ENCODE measurements around the gene IL1RAPL2. TPM values are rescaled to one million over a fixed set of nuclear protein-coding genes. Genes with fewer than 3 reads are reported as not detected.

Gene IL1RAPL2
- total and polyA plus RNA-seq, 2 donors (not counting 3 experiments of a cell fraction or from before 2014, with no cell fraction given): not detected

- H3K27ac ChIP-seq (ENCODE audit: insufficient read depth, low read depth, low read length): no peak overlapping the region
- intact Hi-C loops (cut with micrococcal nuclease) (no loop called here), dilution Hi-C loops (cut with MboI; ENCODE audit: extremely low pct_ligation_motif_present, low sequenced_read_pairs) (no loop called here)
- H3K4me1 ChIP-seq (ENCODE audit: control insufficient read depth, extremely low read depth, insufficient read depth, low read length): peaks cover 16% of the 10 kb centered on the region
- DNase-seq (ENCODE audit: low read depth, low spot score): no peak
- H2AFZ ChIP-seq (ENCODE audit: low read depth, low read length): no peak overlapping the region
- no peak for TF ChIP-seq FOS (IDR thresholded peaks at IDR 0.05; ENCODE audit: borderline replicate concordance, insufficient read depth, low read length)
- H3K36me3 ChIP-seq (ENCODE audit: control insufficient read depth in 2 of 2, extremely low read depth in 1 of 2, insufficient read depth in 2 of 2, low read length in 2 of 2): no peaks in the 10 kb centered on the region
- ChIA-PET POLR2A (no interaction called here), CTCF (no interaction called here)
- no peak overlapping the region for H3K4me2 ChIP-seq (ENCODE audit: insufficient read depth, low read length)
- no peaks in the 10 kb centered on the region for H3K79me2 ChIP-seq (ENCODE audit: control insufficient read depth, insufficient read depth, low read length)
- FAIRE-seq: no peak
- no peaks in the 10 kb centered on the region for H3K27me3 ChIP-seq (ENCODE audit: control insufficient read depth in 2 of 2, insufficient read depth in 2 of 2, low read length in 2 of 2)
- H3K4me3 ChIP-seq (replicated peaks in 1 of 3; ENCODE audit: insufficient read depth in 1 of 3, low read depth in 1 of 3, low read length in 3 of 3): no peak overlapping the region
- no TSS peak for BruUV-seq (replicated peaks)
- H3K9me1 ChIP-seq (replicated peaks; ENCODE audit: control insufficient read depth, extremely low read depth, insufficient read depth, low read length): no peaks in the 10 kb centered on the region
- no peaks in the 10 kb centered on the region for H3K9me3 ChIP-seq (replicated peaks; ENCODE audit: control insufficient read depth, insufficient read depth, low read length)
- H4K20me1 ChIP-seq (replicated peaks; ENCODE audit: control insufficient read depth, extremely low read depth, insufficient read depth, low read length): no peaks in the 10 kb centered on the region
- H3K9ac ChIP-seq (replicated peaks; ENCODE audit: extremely low read depth, insufficient read depth, low read length): no peak overlapping the region
Measured at GRCh38 chrX:105317117-105317516, 751.1 kb downstream of the IL1RAPL2 start.

- Histone ChIP-seq H3K27me3 (ENCODE audit: control insufficient read depth in 2 of 2, insufficient read depth in 2 of 2, low read length in 2 of 2) (no peaks in the 10 kb centered on the region), H3K27ac (ENCODE audit: insufficient read depth, low read depth, low read length) (no peak overlapping the region), H3K9me1 (replicated peaks; ENCODE audit: control insufficient read depth, extremely low read depth, insufficient read depth, low read length) (no peaks in the 10 kb centered on the region), H3K4me2 (ENCODE audit: insufficient read depth, low read length) (no peak overlapping the region), H3K9me3 (replicated peaks; ENCODE audit: control insufficient read depth, insufficient read depth, low read length) (no peaks in the 10 kb centered on the region), H3K79me2 (ENCODE audit: control insufficient read depth, insufficient read depth, low read length) (no peaks in the 10 kb centered on the region), H3K4me3 (replicated peaks in 1 of 3; ENCODE audit: insufficient read depth in 1 of 3, low read depth in 1 of 3, low read length in 3 of 3) (no peak overlapping the region), H4K20me1 (replicated peaks; ENCODE audit: control insufficient read depth, extremely low read depth, insufficient read depth, low read length) (no peaks in the 10 kb centered on the region), H3K9ac (replicated peaks; ENCODE audit: extremely low read depth, insufficient read depth, low read length) (no peak overlapping the region), H3K4me1 (ENCODE audit: control insufficient read depth, extremely low read depth, insufficient read depth, low read length) (peaks cover 8% of the 10 kb centered on the region), H3K36me3 (ENCODE audit: control insufficient read depth in 2 of 2, extremely low read depth in 1 of 2, insufficient read depth in 2 of 2, low read length in 2 of 2) (no peaks in the 10 kb centered on the region), H2AFZ (ENCODE audit: low read depth, low read length) (no peak overlapping the region)
- FAIRE-seq (no peak), DNase-seq (ENCODE audit: low read depth, low spot score) (no peak)
- ChIA-PET POLR2A (no interaction called here), CTCF (no interaction called here)
- intact Hi-C loops (cut with micrococcal nuclease): no loop called here
- TF ChIP-seq, protein P1, sequence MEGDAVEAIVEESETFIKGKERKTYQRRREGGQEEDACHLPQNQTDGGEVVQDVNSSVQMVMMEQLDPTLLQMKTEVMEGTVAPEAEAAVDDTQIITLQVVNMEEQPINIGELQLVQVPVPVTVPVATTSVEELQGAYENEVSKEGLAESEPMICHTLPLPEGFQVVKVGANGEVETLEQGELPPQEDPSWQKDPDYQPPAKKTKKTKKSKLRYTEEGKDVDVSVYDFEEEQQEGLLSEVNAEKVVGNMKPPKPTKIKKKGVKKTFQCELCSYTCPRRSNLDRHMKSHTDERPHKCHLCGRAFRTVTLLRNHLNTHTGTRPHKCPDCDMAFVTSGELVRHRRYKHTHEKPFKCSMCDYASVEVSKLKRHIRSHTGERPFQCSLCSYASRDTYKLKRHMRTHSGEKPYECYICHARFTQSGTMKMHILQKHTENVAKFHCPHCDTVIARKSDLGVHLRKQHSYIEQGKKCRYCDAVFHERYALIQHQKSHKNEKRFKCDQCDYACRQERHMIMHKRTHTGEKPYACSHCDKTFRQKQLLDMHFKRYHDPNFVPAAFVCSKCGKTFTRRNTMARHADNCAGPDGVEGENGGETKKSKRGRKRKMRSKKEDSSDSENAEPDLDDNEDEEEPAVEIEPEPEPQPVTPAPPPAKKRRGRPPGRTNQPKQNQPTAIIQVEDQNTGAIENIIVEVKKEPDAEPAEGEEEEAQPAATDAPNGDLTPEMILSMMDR (IDR thresholded peaks at IDR 0.05; ENCODE audit: extremely low read depth in 1 of 2, insufficient read depth in 1 of 2, low read depth in 1 of 2, low read length in 2 of 2): no peak
- TF ChIP-seq POLR2A (IDR thresholded peaks at IDR 0.05; ENCODE audit: low read depth, low read length) (no peak), JUN (IDR thresholded peaks at IDR 0.05; ENCODE audit: borderline replicate concordance, insufficient read depth, insufficient read length, low read depth) (no peak), POLR2AphosphoS5 (IDR thresholded peaks at IDR 0.05; ENCODE audit: insufficient read depth, low read depth, low read length) (no peak), GATA2 (IDR thresholded peaks at IDR 0.05; ENCODE audit: insufficient read depth, insufficient read length, low read depth, low read length) (no peak), MYC (IDR thresholded peaks at IDR 0.05; ENCODE audit: low read depth, low read length) (no peak), FOS (IDR thresholded peaks at IDR 0.05; ENCODE audit: borderline replicate concordance, insufficient read depth, low read length) (no peak)
- TF ChIP-seq, protein P2, sequence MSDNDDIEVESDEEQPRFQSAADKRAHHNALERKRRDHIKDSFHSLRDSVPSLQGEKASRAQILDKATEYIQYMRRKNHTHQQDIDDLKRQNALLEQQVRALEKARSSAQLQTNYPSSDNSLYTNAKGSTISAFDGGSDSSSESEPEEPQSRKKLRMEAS (IDR thresholded peaks at IDR 0.05; ENCODE audit: insufficient read depth, insufficient read length): no peak
- no TSS peak for BruUV-seq (replicated peaks)
- dilution Hi-C loops (cut with MboI; ENCODE audit: extremely low pct_ligation_motif_present, low sequenced_read_pairs): no loop called here
Measured at GRCh38 chrX:105323928-105324327, 757.9 kb downstream of the IL1RAPL2 start.
